MM.1S (cell line): ENCODE results near the gene E4F1.
A peak's percentile ranks its signal among the peaks of the same experiment; 100 is the strongest.

ENCODE experiments used
- DNase-seq: peaks from one replicate; pipeline ENCODE4 v3.0.0-alpha.2; 2015
- H2AFZ ChIP-seq: fragments of 300-600 bp; sonication (generic); 2 replicates; pipeline ENCODE4 v1.6.0; 2016; ENCODE audit warnings: antibody characterized with exemption, low read length
- H3F3A ChIP-seq: fragments of 300-600 bp; sonication (generic); 2 replicates; pipeline ENCODE4 v1.6.1; 2016; ENCODE audit warnings: mild to moderate bottlenecking, antibody characterized with exemption, low read length, moderate library complexity, mixed read lengths; ENCODE audit not compliant: insufficient read depth
- H3K27ac ChIP-seq: fragments of 300-600 bp; sonication (generic); 2 replicates; pipeline ENCODE4 v1.5.1; 2016; ENCODE audit warnings: mild to moderate bottlenecking, low read length
- H3K27me3 ChIP-seq: fragments of 300-600 bp; sonication (generic); replicated peaks from 2 replicates; pipeline ENCODE4 v1.6.0; 2016; ENCODE audit warnings: low read length; ENCODE audit not compliant: insufficient read depth
- H3K36me3 ChIP-seq: fragments of 300-600 bp; sonication (generic); replicated peaks from 2 replicates; pipeline ENCODE4 v1.6.1; 2016; ENCODE audit warnings: mild to moderate bottlenecking, low read length, mixed read lengths; ENCODE audit not compliant: insufficient read depth
- H3K4me1 ChIP-seq: fragments of 300-600 bp; sonication (generic); 2 replicates; pipeline ENCODE4 v1.6.1; 2016; ENCODE audit warnings: low read length, mixed read lengths
- H3K4me2 ChIP-seq: fragments of 300-600 bp; sonication (generic); 2 replicates; pipeline ENCODE4 v1.6.0; 2016; ENCODE audit warnings: low read depth, low read length
- H3K4me3 ChIP-seq: fragments of 300-600 bp; sonication (generic); 2 replicates; pipeline ENCODE4 v1.5.1; 2016; ENCODE audit warnings: low read length, mixed read lengths
- H3K79me2 ChIP-seq: fragments of 300-600 bp; sonication (generic); 2 replicates; pipeline ENCODE4 v1.6.1; 2016; ENCODE audit warnings: mixed run types, low read length, mixed read lengths
- H3K9ac ChIP-seq: fragments of 300-600 bp; sonication (generic); 2 replicates; pipeline ENCODE4 v1.6.1; 2016; ENCODE audit warnings: low read length, mixed read lengths
- H3K9me2 ChIP-seq: fragments of 300-600 bp; sonication (generic); replicated peaks from 2 replicates; pipeline ENCODE4 v1.6.1; 2016; ENCODE audit warnings: mild to moderate bottlenecking, low read length, mixed read lengths; ENCODE audit not compliant: insufficient read depth
- H3K9me3 ChIP-seq: fragments of 300-600 bp; sonication (generic); replicated peaks from 2 replicates; pipeline ENCODE4 v1.6.1; 2016; ENCODE audit warnings: mild to moderate bottlenecking, low read length, mixed read lengths; ENCODE audit not compliant: insufficient read depth
- H4K20me1 ChIP-seq: fragments of 300-600 bp; sonication (generic); 2 replicates; pipeline ENCODE4 v1.6.1; 2016; ENCODE audit warnings: mild to moderate bottlenecking, low read length, moderate library complexity, mixed read lengths; ENCODE audit not compliant: insufficient read depth
- CTCF ChIP-seq: fragments of 300-600 bp; sonication (generic); IDR thresholded peaks from 2 replicates; pipeline ENCODE4 v1.5.1; 2016; ENCODE audit warnings: antibody characterized with exemption, low read length, mixed read lengths
- EZH2 ChIP-seq: fragments of 300-600 bp; sonication (generic); optimal IDR thresholded peaks from 2 replicates; pipeline ENCODE3; 2017; ENCODE audit warnings: low read depth, mild to moderate bottlenecking, antibody characterized with exemption, low read length, mixed read lengths
- EZH2phosphoT487 ChIP-seq: fragments of 300-600 bp; sonication (generic); IDR thresholded peaks from 2 replicates; pipeline ENCODE4 v1.6.1; 2018; ENCODE audit warnings: antibody characterized with exemption, low read length

The E4F1 gene

GRCh38 chr16:2223942-2224486, 623 bp downstream of the E4F1 start:
- Histone ChIP-seq H3K27me3 (no peaks in the 10 kb centered on the region), H3K9ac (peak overlapping the region; percentile 95), H3K9me2 (no peaks in the 10 kb centered on the region), H3K27ac (peak overlapping the region; percentile 43; the same call in 1 of the 2 replicates), H3K4me1 (no peaks in the 10 kb centered on the region), H3K4me2 (peak overlapping the region; percentile 57), H3K4me3 (peak overlapping the region; percentile 98), H3K9me3 (no peaks in the 10 kb centered on the region), H3K79me2 (peaks cover 49% of the 10 kb centered on the region), H3K36me3 (no peaks in the 10 kb centered on the region), H4K20me1 (no peaks in the 10 kb centered on the region), H3F3A (0 out of 2 replicates have a peak, but pooled peaks cover 3% of the 10 kb centered on the region), H2AFZ (peak overlapping the region; percentile 92)
- TF ChIP-seq CTCF (peak; percentile 26; the same call in 1 of the 2 replicates), EZH2phosphoT487 (no peak)
- peak; percentile 49 for DNase-seq

GRCh38 chr16:2226245-2226793, 2.9 kb downstream of the E4F1 start:
- DNase-seq = no peak
- no peak overlapping the region for H3K27ac ChIP-seq
- H3K27me3 ChIP-seq = no peaks in the 10 kb centered on the region
- H3K36me3 ChIP-seq = no peaks in the 10 kb centered on the region
- no peak overlapping the region for H2AFZ ChIP-seq
- no peak for TF ChIP-seq CTCF
- no peak for TF ChIP-seq EZH2
- TF ChIP-seq EZH2phosphoT487 = no peak
- no peak overlapping the region for H3K4me3 ChIP-seq
- H4K20me1 ChIP-seq = no peaks in the 10 kb centered on the region
- no peaks in the 10 kb centered on the region for H3K4me1 ChIP-seq
- H3K79me2 ChIP-seq = peaks cover 53% of the 10 kb centered on the region
- H3F3A ChIP-seq = 0 out of 2 replicates have a peak, but pooled peaks cover 3% of the 10 kb centered on the region
- H3K9me3 ChIP-seq = no peaks in the 10 kb centered on the region
- no peaks in the 10 kb centered on the region for H3K9me2 ChIP-seq
- H3K4me2 ChIP-seq = no peak overlapping the region
- H3K9ac ChIP-seq = no peak overlapping the region

- DNase-seq = no peak
- no peak overlapping the region for H3K4me3 ChIP-seq
- no peak overlapping the region for H3K9ac ChIP-seq
- no peak overlapping the region for H3K27ac ChIP-seq
- no peak overlapping the region for H2AFZ ChIP-seq
- H3K4me1 ChIP-seq = no peaks in the 10 kb centered on the region
- peaks cover 53% of the 10 kb centered on the region for H3K79me2 ChIP-seq
- H3K9me2 ChIP-seq = no peaks in the 10 kb centered on the region
- H4K20me1 ChIP-seq = no peaks in the 10 kb centered on the region
- 0 out of 2 replicates have a peak, but pooled peaks cover 3% of the 10 kb centered on the region for H3F3A ChIP-seq
- no peaks in the 10 kb centered on the region for H3K9me3 ChIP-seq
- no peak overlapping the region for H3K4me2 ChIP-seq
- no peak for TF ChIP-seq CTCF
- TF ChIP-seq EZH2 = no peak
- no peak for TF ChIP-seq EZH2phosphoT487
- no peaks in the 10 kb centered on the region for H3K36me3 ChIP-seq
- H3K27me3 ChIP-seq = no peaks in the 10 kb centered on the region
Measured at GRCh38 chr16:2226918-2227317, 3.5 kb downstream of the E4F1 start.
